Natural killer cell (primary cell): ENCODE measurements around the gene ARHGAP19. TPM values are rescaled to one million over a fixed set of nuclear protein-coding genes. Genes with fewer than 3 reads are reported as not detected.

Source experiments
- ATAC-seq, 3 donors: fragments of 150-1000 bp in 2 of 3; fragments of 200-7000 bp in 1 of 3; cut with Tn5 transposase; 1 replicate in 1 of 3; 2 replicates in 2 of 3; pipeline ENCODE4 v1.10.0; 2021; ENCODE audit warnings: mild to moderate bottlenecking in 2 of 3, moderate library complexity in 2 of 3
- DNase-seq, 2 donors: peaks; one replicate each; pipeline versions ENCODE4 v3.0.0 to v3.0.0-alpha.2; 2013 to 2021; ENCODE audit warnings: mixed read lengths in 1 of 2
- H3K27ac ChIP-seq: one replicate; pipeline ENCODE4 v1.5.1; 2013; ENCODE audit warnings: mild to moderate bottlenecking, low read length
- H3K27me3 ChIP-seq: one replicate; pipeline ENCODE4 v1.6.1; 2013; ENCODE audit warnings: low read length; ENCODE audit not compliant: control insufficient read depth, insufficient read depth
- H3K36me3 ChIP-seq: one replicate; pipeline ENCODE4 v1.6.1; 2013; ENCODE audit warnings: low read length; ENCODE audit not compliant: control insufficient read depth, insufficient read depth
- H3K4me1 ChIP-seq: one replicate; pipeline ENCODE4 v1.6.1; 2013; ENCODE audit warnings: low read length; ENCODE audit not compliant: control insufficient read depth, insufficient read depth
- H3K4me3 ChIP-seq: one replicate; pipeline ENCODE4 v1.5.1; 2013; ENCODE audit warnings: low read length
- H3K9me3 ChIP-seq: one replicate; pipeline ENCODE4 v1.6.1; 2013; ENCODE audit warnings: low read length; ENCODE audit not compliant: control insufficient read depth, insufficient read depth
- H3K27ac Mint-ChIP-seq, 2 donors: one replicate each; pipeline ENCODE4 v1.8.0; 2022; ENCODE audit warnings: mild to moderate bottlenecking in 2 of 2, mixed read lengths in 2 of 2, moderate library complexity in 1 of 2
- H3K27me3 Mint-ChIP-seq, 2 donors: one replicate each; pipeline ENCODE4 v1.8.0; 2022; ENCODE audit warnings: low read depth in 2 of 2, mixed read lengths in 2 of 2
- H3K36me3 Mint-ChIP-seq: one replicate; pipeline ENCODE4 v1.8.0; 2022; ENCODE audit warnings: mixed read lengths
- H3K4me1 Mint-ChIP-seq, 2 donors: one replicate each; pipeline ENCODE4 v1.8.0; 2022; ENCODE audit warnings: mixed read lengths in 2 of 2
- H3K4me3 Mint-ChIP-seq: one replicate; pipeline ENCODE4 v1.8.0; 2022; ENCODE audit warnings: mild to moderate bottlenecking, moderate library complexity, mixed read lengths
- H3K9me3 Mint-ChIP-seq, 2 donors: one replicate each; pipeline ENCODE4 v1.8.0; 2022; ENCODE audit warnings: mixed read lengths in 2 of 2
- CTCF ChIP-seq: fragments of 200-600 bp; IDR thresholded peaks from one replicate; pipeline ENCODE4 v1.8.0; 2022; ENCODE audit warnings: antibody characterized with exemption
- WGBS: methylation state at CpG from one replicate; pipeline ENCODE4 v1.1.7; 2013; ENCODE audit warnings: missing lambda C conversion rate; ENCODE audit not compliant: insufficient coverage; 5-methylcytosine and 5-hydroxymethylcytosine counted together
- intact Hi-C: fragments of 100-400 bp; cut with micrococcal nuclease; formaldehyde crosslinking; loops from one replicate; pipeline ENCODE4 v1.14.2; 2022
- total RNA-seq, 4 donors: library from RNA; stranded (reverse); fragments of 120-200 nt in 1 of 4; gene quantifications; one replicate each; pipeline versions ENCODE4 v1.2.3 to v1.2.4, GENCODE V29; 2013 to 2022

The ARHGAP19 gene
- total RNA-seq, 3 donors from 2014 or later (not counting 1 experiment from before 2014, with no cell fraction given), result 22.6 to 23.3 (median 22.7) TPM

DNA sequence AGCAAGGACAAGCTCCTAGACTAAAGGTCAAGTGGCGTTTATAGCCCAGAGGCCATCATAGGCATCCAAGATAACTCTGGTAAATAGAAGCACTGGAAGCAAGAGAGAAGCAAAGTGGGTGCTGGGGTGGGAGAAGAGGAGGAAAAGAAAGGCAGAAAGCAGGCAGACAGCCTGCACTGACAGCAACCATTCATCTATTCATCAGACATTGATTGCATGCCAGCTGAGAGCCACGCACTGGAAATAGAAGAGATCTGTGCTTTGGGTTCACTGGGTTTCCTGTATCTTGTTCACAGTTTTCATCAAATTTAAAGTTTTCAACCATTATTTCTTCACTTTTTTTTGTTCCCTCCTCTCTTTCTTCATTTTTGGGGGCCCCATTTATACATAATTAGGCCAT lies 102.0 kb downstream of the ARHGAP19 start:
- Mint-ChIP-seq H3K36me3 (no peaks in the 10 kb centered on the region), H3K27me3 (peaks cover 38 to 46% of the 10 kb centered on the region in 2 donors), H3K4me1 (peaks cover under 1 to 2% of the 10 kb centered on the region in 2 donors), H3K27ac (no peak overlapping the region), H3K4me3 (no peak overlapping the region), H3K9me3 (no peaks in the 10 kb centered on the region)
- no peaks in the 10 kb centered on the region for H3K9me3 ChIP-seq
- TF ChIP-seq CTCF, result no peak
- intact Hi-C loops, result no loop called here
- ATAC-seq (no peak), DNase-seq (no peak)
- H3K4me3 ChIP-seq, result no peak overlapping the region
- peaks cover 8% of the 10 kb centered on the region for H3K27me3 ChIP-seq
- H3K27ac ChIP-seq, result no peak overlapping the region
- peaks cover under 1% of the 10 kb centered on the region for H3K4me1 ChIP-seq
- no peaks in the 10 kb centered on the region for H3K36me3 ChIP-seq
- WGBS, result 88% methylated on average over 2 of the region's 2 CpGs

- no peak overlapping the region for H3K27ac ChIP-seq
- Mint-ChIP-seq H3K9me3 (no peaks in the 10 kb centered on the region), H3K4me1 (no peaks in the 10 kb centered on the region), H3K4me3 (no peak overlapping the region), H3K27me3 (peaks cover 53 to 57% of the 10 kb centered on the region in 2 donors), H3K36me3 (no peaks in the 10 kb centered on the region), H3K27ac (no peak overlapping the region)
- DNase-seq (no peak), ATAC-seq (no peak)
- H3K36me3 ChIP-seq, result no peaks in the 10 kb centered on the region
- peaks cover 12% of the 10 kb centered on the region for H3K27me3 ChIP-seq
- H3K4me1 ChIP-seq, result no peaks in the 10 kb centered on the region
- H3K9me3 ChIP-seq, result no peaks in the 10 kb centered on the region
- intact Hi-C loops, result no loop called here
- H3K4me3 ChIP-seq, result no peak overlapping the region
- TF ChIP-seq CTCF, result no peak
- WGBS, result 62% methylated on average over 11 of the region's 11 CpGs
Observed at GRCh38 chr10:97188261-97188711, 104.2 kb downstream of the ARHGAP19 start.

- no peak for TF ChIP-seq CTCF
- Histone ChIP-seq H3K9me3 (no peaks in the 10 kb centered on the region), H3K27ac (no peak overlapping the region), H3K27me3 (peaks cover 10% of the 10 kb centered on the region), H3K36me3 (no peaks in the 10 kb centered on the region), H3K4me1 (no peaks in the 10 kb centered on the region), H3K4me3 (no peak overlapping the region)
- H3K4me3 Mint-ChIP-seq, result no peak overlapping the region
- WGBS, result 93% methylated on average over 18 of the region's 18 CpGs
- DNase-seq, result no peak
- no peaks in the 10 kb centered on the region for H3K4me1 Mint-ChIP-seq
- H3K27me3 Mint-ChIP-seq, result peaks cover 56 to 57% of the 10 kb centered on the region in 2 donors
- no peak for ATAC-seq
- no peak overlapping the region for H3K27ac Mint-ChIP-seq
- intact Hi-C loops, result no loop called here
- no peaks in the 10 kb centered on the region for H3K36me3 Mint-ChIP-seq
- no peaks in the 10 kb centered on the region for H3K9me3 Mint-ChIP-seq
Observed at GRCh38 chr10:97186911-97187310, 105.5 kb downstream of the ARHGAP19 start.

- DNase-seq, result no peak
- H3K9me3 ChIP-seq, result no peaks in the 10 kb centered on the region
- ATAC-seq, result no peak
- H3K4me1 ChIP-seq, result no peaks in the 10 kb centered on the region
- H3K27ac ChIP-seq, result no peak within 1 kb of the TSS
- 1% methylated on average over 74 of the region's 74 CpGs for WGBS
- no peak for TF ChIP-seq CTCF
- H3K27me3 Mint-ChIP-seq, result peaks cover 53 to 61% of the 10 kb centered on the region in 2 donors
- no peaks in the 10 kb centered on the region for H3K4me1 Mint-ChIP-seq
- H3K36me3 ChIP-seq, result no peaks in the 10 kb centered on the region
- H3K9me3 Mint-ChIP-seq, result no peaks in the 10 kb centered on the region
- no peaks in the 10 kb centered on the region for H3K36me3 Mint-ChIP-seq
- intact Hi-C loops, result no loop called here
- no peak within 1 kb of the TSS for H3K4me3 Mint-ChIP-seq
- H3K27ac Mint-ChIP-seq, result no peak within 1 kb of the TSS
- peaks cover 10% of the 10 kb centered on the region for H3K27me3 ChIP-seq
- no peak within 1 kb of the TSS for H3K4me3 ChIP-seq
Observed at GRCh38 chr10:97185326-97186058, 106.9 kb downstream of the ARHGAP19 start, which contains the start of gene SLIT1. SLIT1 (minus strand) TSS chr10:97185959; CDS start chr10:97185674, 285 bp downstream.
